Gastroesophageal sphincter (tissue), 4 donors: ENCODE results near the gene RMND5B. TPM values are rescaled to one million over a fixed set of nuclear protein-coding genes. Genes with fewer than 3 reads are reported as not detected.

Source experiments
- ATAC-seq: fragments of 150-250 bp; one replicate; pipeline ENCODE4 v1.9.1; 2016; ENCODE audit warnings: mild to moderate bottlenecking, moderate library complexity
- H3K27ac ChIP-seq, 4 donors: fragments of 200-600 bp; sonication (generic) in 3 of 4; 1 replicate in 3 of 4; 2 replicates in 1 of 4; pipeline ENCODE4 v1.5.1; 2016 to 2019
- H3K27me3 ChIP-seq: fragments of 200-600 bp; sonication (generic); one replicate; pipeline ENCODE4 v1.5.1; 2019
- H3K36me3 ChIP-seq, 2 donors: fragments of 200-600 bp; sonication (generic); one replicate each; pipeline ENCODE4 v1.5.1; 2019; ENCODE audit warnings: control low read depth in 1 of 2
- H3K4me1 ChIP-seq, 3 donors: fragments of 200-600 bp; sonication (generic); 1 replicate in 2 of 3; 2 replicates in 1 of 3; pipeline ENCODE4 v1.5.1; 2016 to 2019; ENCODE audit warnings: control low read depth in 2 of 3
- H3K4me3 ChIP-seq, 2 donors: fragments of 200-600 bp; sonication (generic); one replicate each; pipeline ENCODE4 v1.5.1; 2019; ENCODE audit warnings: mild to moderate bottlenecking in 1 of 2, moderate library complexity in 1 of 2
- H3K9me3 ChIP-seq, 3 donors: fragments of 200-600 bp; sonication (generic); one replicate each; pipeline ENCODE4 v1.5.1; 2017 to 2019; ENCODE audit warnings: control low read depth in 2 of 3
- CTCF ChIP-seq, 4 experiments: fragments of 200-600 bp in 2 of 4; fragments of 450-650 bp in 2 of 4; sonication (generic) in 1 of 4; IDR thresholded peaks; one replicate each; pipeline ENCODE4 v1.5.1; 2017 to 2019; ENCODE audit warnings: antibody characterized with exemption in 4 of 4, mild to moderate bottlenecking in 2 of 4, moderate library complexity in 2 of 4
- EP300 ChIP-seq: sonication (generic); formaldehyde crosslinking; IDR thresholded peaks from one replicate; pipeline ENCODE4 v1.6.1; 2017; ENCODE audit warnings: antibody characterized with exemption, mild to moderate bottlenecking
- POLR2A ChIP-seq, 2 donors: fragments of 450-650 bp; IDR thresholded peaks; one replicate each; pipeline ENCODE4 v1.6.1; 2017; ENCODE audit warnings: antibody characterized with exemption in 2 of 2, mild to moderate bottlenecking in 2 of 2, moderate library complexity in 1 of 2
- POLR2AphosphoS5 ChIP-seq: sonication (generic); formaldehyde crosslinking; IDR thresholded peaks from one replicate; pipeline ENCODE4 v1.6.1; 2017; ENCODE audit warnings: antibody characterized with exemption
- WGBS, 2 donors: methylation state at CpG; one replicate each; pipeline ENCODE4 v1.1.5; 2018; ENCODE audit warnings: low coverage in 1 of 2; 5-methylcytosine and 5-hydroxymethylcytosine counted together
- total RNA-seq, 4 donors: library from RNA; depleted of rRNA; stranded (reverse); fragments of >200 nt; gene quantifications; one replicate each; pipeline ENCODE4 v1.1.0, GENCODE V29; 2016

RMND5B gene
- total RNA-seq, 4 donors from 2014 or later: 34.6 to 56.6 (median 41.7) TPM

- Histone ChIP-seq H3K4me1 (peaks cover 0 to 27% (median 0%) of the 10 kb centered on the region in 3 donors), H3K9me3 (no peaks in the 10 kb centered on the region), H3K27me3 (no peaks in the 10 kb centered on the region), H3K27ac (no peak overlapping the region), H3K4me3 (no peak overlapping the region), H3K36me3 (peaks cover 0 to 100% of the 10 kb centered on the region in 2 donors)
- ATAC-seq: peak; percentile 41
- TF ChIP-seq POLR2AphosphoS5: peak; percentile 4
- peak in 3 of 4 experiments; percentile 46 to 73 (median 61) for TF ChIP-seq CTCF (IDR thresholded peaks at IDR 0.05)
- no peak for TF ChIP-seq POLR2A (IDR thresholded peaks at IDR 0.05)
- TF ChIP-seq EP300: no peak
- 63% methylated on average over 6 of the region's 14 CpGs; no CpG with 5 or more reads in 1 of the 2 donors for WGBS, 2 donors
These were observed 15.4 kb downstream of the RMND5B start for GRCh38 chr5:178145965-178146820.

DNA sequence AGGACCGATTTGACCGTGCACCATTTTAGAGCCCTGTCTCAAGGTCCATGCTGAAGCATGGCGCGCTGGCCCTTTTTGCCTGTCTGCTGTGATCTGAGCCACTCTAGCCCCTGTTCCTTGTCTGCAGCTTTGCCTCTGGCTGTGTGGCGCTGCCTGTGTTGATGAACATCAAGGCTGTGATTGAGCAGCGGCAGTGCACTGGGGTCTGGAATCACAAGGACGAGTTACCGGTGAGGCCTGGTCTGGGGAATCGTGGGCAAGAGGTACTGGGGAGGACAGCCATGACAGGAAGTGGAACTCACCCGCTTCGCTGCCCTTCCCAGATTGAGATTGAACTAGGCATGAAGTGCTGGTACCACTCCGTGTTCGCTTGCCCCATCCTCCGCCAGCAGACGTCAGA, 16.6 kb downstream of the RMND5B start:
- 73 to 75% methylated on average over 5 to 7 of the region's 15 CpGs for WGBS, 2 donors
- H3K36me3 ChIP-seq: peaks cover 0 to 92% of the 10 kb centered on the region in 2 donors
- no peaks in the 10 kb centered on the region for H3K27me3 ChIP-seq

GRCh38 chr5:178149199-178149932, 18.6 kb downstream of the RMND5B start:
- no peaks in the 10 kb centered on the region for H3K27me3 ChIP-seq
- 60 to 87% methylated on average over 2 to 6 of the region's 11 CpGs for WGBS, 2 donors
- no peaks in the 10 kb centered on the region for H3K9me3 ChIP-seq
- H3K36me3 ChIP-seq: peaks cover 0 to 72% of the 10 kb centered on the region in 2 donors
- ATAC-seq: no peak
- no peak overlapping the region for H3K4me3 ChIP-seq
- H3K4me1 ChIP-seq: peaks cover 0 to 35% (median 11%) of the 10 kb centered on the region in 3 donors
- TF ChIP-seq POLR2A (IDR thresholded peaks at IDR 0.05): no peak
- TF ChIP-seq EP300: no peak
- TF ChIP-seq CTCF (IDR thresholded peaks at IDR 0.05): no peak
- no peak for TF ChIP-seq POLR2AphosphoS5
- H3K27ac ChIP-seq: no peak overlapping the region

More for the DNA sequence above, 16.6 kb downstream of the RMND5B start:
- Histone ChIP-seq H3K27ac (no peak overlapping the region), H3K9me3 (no peaks in the 10 kb centered on the region), H3K4me1 (peaks cover 0 to 40% (median 2%) of the 10 kb centered on the region in 3 donors), H3K4me3 (no peak overlapping the region)
- no peak for ATAC-seq
- TF ChIP-seq POLR2AphosphoS5: no peak
- TF ChIP-seq EP300: no peak
- no peak for TF ChIP-seq CTCF (IDR thresholded peaks at IDR 0.05)
- TF ChIP-seq POLR2A (IDR thresholded peaks at IDR 0.05): no peak

GRCh38 chr5:178150977-178151734, 20.3 kb downstream of the RMND5B start:
- 49 to 50% methylated on average over 3 to 9 of the region's 11 CpGs for WGBS, 2 donors
- no peak for ATAC-seq
- no peaks in the 10 kb centered on the region for H3K9me3 ChIP-seq
- H3K36me3 ChIP-seq: peaks cover 0 to 54% of the 10 kb centered on the region in 2 donors
- no peaks in the 10 kb centered on the region for H3K27me3 ChIP-seq
- no peak overlapping the region for H3K4me3 ChIP-seq
- peak overlapping the region in 3 of 4 donors; percentile 7 to 48 (median 34) for H3K27ac ChIP-seq
- peaks cover 0 to 36% (median 11%) of the 10 kb centered on the region in 3 donors for H3K4me1 ChIP-seq
- no peak for TF ChIP-seq POLR2A (IDR thresholded peaks at IDR 0.05)
- no peak for TF ChIP-seq EP300
- no peak for TF ChIP-seq CTCF (IDR thresholded peaks at IDR 0.05)
- TF ChIP-seq POLR2AphosphoS5: peak; percentile 1
